NT2/D1 (cell line): ENCODE data around the gene IKZF2.

ENCODE experiments used
- SUZ12 ChIP-seq: IDR thresholded peaks from 2 replicates; pipeline ENCODE4 v1.6.1; 2011; ENCODE audit not compliant: insufficient read length, insufficient read depth; ENCODE audit errors: extremely low read depth
- YY1 ChIP-seq: IDR thresholded peaks from 2 replicates; pipeline ENCODE4 v1.6.1; 2011; ENCODE audit not compliant: insufficient read length, insufficient read depth
- ZNF274 ChIP-seq: IDR thresholded peaks from 2 replicates; pipeline ENCODE4 v1.6.1; 2011; ENCODE audit warnings: mild to moderate bottlenecking, low read depth, low read length

GRCh38 chr2:212995920-212996319 is 155.5 kb downstream of the IKZF2 start:
- no peak for TF ChIP-seq SUZ12
- no peak for TF ChIP-seq ZNF274
- no peak for TF ChIP-seq YY1
